Inflammatory macrophage (primary cell): ENCODE results near the gene EVC.
"Not testable (repeated sequence)": the region's sequence is repeated elsewhere in the genome, so short reads cannot be mapped to it uniquely, and the experiment has no call there.

Experiments
- DNase-seq, 2 donors: peaks; one replicate each; pipeline ENCODE4 v3.0.0-alpha.2; 2020 to 2022

EVC gene

GRCh38 chr4:5789141-5789540 lies 78.1 kb downstream of the EVC start:
- no peak for DNase-seq

- no peak for DNase-seq
Measured at GRCh38 chr4:5790546-5790857, 79.5 kb downstream of the EVC start.

GRCh38 chr4:5791654-5792053 lies 80.7 kb downstream of the EVC start:
- DNase-seq = no peak

GRCh38 chr4:5793514-5793913 lies 82.5 kb downstream of the EVC start:
- no peak for DNase-seq

- no peak for DNase-seq
Measured at GRCh38 chr4:5795580-5795979, 84.6 kb downstream of the EVC start.

GRCh38 chr4:5796976-5797375 lies 86.0 kb downstream of the EVC start:
- DNase-seq = no peak

- DNase-seq = no peak
Measured at GRCh38 chr4:5797866-5798265, 86.9 kb downstream of the EVC start.

GRCh38 chr4:5798462-5798861 lies 87.5 kb downstream of the EVC start:
- no peak for DNase-seq

GRCh38 chr4:5798946-5799345 lies 87.9 kb downstream of the EVC start:
- DNase-seq = no peak

- DNase-seq = no peak
Measured at GRCh38 chr4:5799406-5799805, 88.4 kb downstream of the EVC start.

GRCh38 chr4:5800496-5800895 lies 89.5 kb downstream of the EVC start:
- DNase-seq = no peak

GRCh38 chr4:5801696-5802095 lies 90.7 kb downstream of the EVC start:
- DNase-seq = no peak

- no peak for DNase-seq
Measured at GRCh38 chr4:5802565-5802964, 91.6 kb downstream of the EVC start.

- DNase-seq = no peak
Measured at GRCh38 chr4:5804656-5805055, 93.7 kb downstream of the EVC start.

- DNase-seq = no peak
Measured at GRCh38 chr4:5805270-5805669, 94.3 kb downstream of the EVC start.

GRCh38 chr4:5808081-5808741 lies 97.2 kb downstream of the EVC start:
- no peak for DNase-seq

- DNase-seq = no peak
Measured at GRCh38 chr4:5809216-5809776, 98.3 kb downstream of the EVC start.

GRCh38 chr4:5810151-5810550 lies 99.2 kb downstream of the EVC start:
- no peak for DNase-seq

- no peak for DNase-seq
Measured at GRCh38 chr4:5810770-5811430, 99.9 kb downstream of the EVC start.

- DNase-seq = not testable (repeated sequence)
Measured at GRCh38 chr4:5812057-5812456, 101.1 kb downstream of the EVC start.

- peak; percentile 75 for DNase-seq
Measured at GRCh38 chr4:5812506-5813229, 101.7 kb downstream of the EVC start.

GRCh38 chr4:5813882-5814255 lies 102.9 kb downstream of the EVC start:
- DNase-seq = no peak

- DNase-seq = no peak
Measured at GRCh38 chr4:5814421-5814820, 103.4 kb downstream of the EVC start.

- no peak for DNase-seq
Measured at GRCh38 chr4:5815641-5816040, 104.6 kb downstream of the EVC start.
